Activated CD4-positive, alpha-beta T cell treated with anti-CD3 and anti-CD28 coated beads, Interleukin-2, amount 10 ng/mL, durations not matched to agents 7 days and 5 days (primary cell): ENCODE data around the gene COX7B2. TPM values are rescaled to one million over a fixed set of nuclear protein-coding genes. Genes with fewer than 3 reads are reported as not detected.
A peak's percentile ranks its signal among the peaks of the same experiment; 100 is the strongest.

ENCODE experiments used
- CTCF ChIA-PET: fragments of 350-600 bp; sonication (Branson Sonifier 250); formaldehyde crosslinking; loops from one replicate; lab custom pipeline; 2021; ENCODE audit warnings: antibody characterized with exemption; lab: Charles Lee
- POLR2A ChIA-PET: fragments of 350-600 bp; sonication (Branson Sonifier 250); formaldehyde crosslinking; loops from one replicate; lab custom pipeline; 2021; ENCODE audit warnings: antibody characterized with exemption; lab: Charles Lee
- DNase-seq: peaks from one replicate; pipeline ENCODE4 v3.0.0-alpha.2; 2020
- H3K27ac Mint-ChIP-seq: one replicate; pipeline ENCODE4 v1.8.0; 2021; ENCODE audit warnings: mild to moderate bottlenecking, moderate library complexity, mixed read lengths
- H3K27me3 Mint-ChIP-seq: one replicate; pipeline ENCODE4 v1.8.0; 2021; ENCODE audit warnings: mixed read lengths
- H3K36me3 Mint-ChIP-seq: one replicate; pipeline ENCODE4 v1.8.0; 2021; ENCODE audit warnings: low read depth, mixed read lengths
- H3K4me1 Mint-ChIP-seq: one replicate; pipeline ENCODE4 v1.8.0; 2021; ENCODE audit warnings: mixed read lengths
- H3K4me3 Mint-ChIP-seq: one replicate; pipeline ENCODE4 v1.8.0; 2021; ENCODE audit warnings: mild to moderate bottlenecking, moderate library complexity, mixed read lengths
- H3K9me3 Mint-ChIP-seq: one replicate; pipeline ENCODE4 v1.8.0; 2021; ENCODE audit warnings: mixed read lengths
- total RNA-seq, 2 experiments: library from RNA; stranded (reverse); gene quantifications; one replicate each; pipeline ENCODE4 v1.2.3, GENCODE V29; 2021

Gene COX7B2
- total RNA-seq, 2 experiments from 2014 or later = not detected

DNA sequence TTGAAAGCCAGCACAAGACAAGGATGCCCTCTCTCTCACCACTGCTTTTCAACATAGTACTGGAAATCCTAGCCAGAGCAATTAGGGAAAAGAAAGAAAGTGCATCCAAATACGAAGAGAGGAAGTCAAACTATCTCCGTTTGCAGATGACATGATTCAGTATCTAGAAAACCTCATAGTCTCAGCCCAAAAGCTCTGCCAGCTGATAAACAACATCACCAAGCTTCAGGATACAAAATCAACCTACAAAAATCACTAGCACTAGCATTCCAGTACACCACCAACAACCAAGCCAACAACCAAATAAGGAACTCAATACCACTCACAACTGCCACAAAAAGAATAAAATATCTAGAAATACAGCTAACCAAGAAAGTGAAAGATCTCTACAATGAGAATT lies 38.6 kb downstream of the COX7B2 start:
- no peak overlapping the region for H3K27ac Mint-ChIP-seq
- H3K9me3 Mint-ChIP-seq = no peaks in the 10 kb centered on the region
- CTCF ChIA-PET = no interaction called here
- no peak for DNase-seq
- POLR2A ChIA-PET = no interaction called here
- H3K27me3 Mint-ChIP-seq = no peaks in the 10 kb centered on the region
- H3K4me1 Mint-ChIP-seq = no peaks in the 10 kb centered on the region
- no peak overlapping the region for H3K4me3 Mint-ChIP-seq
- no peaks in the 10 kb centered on the region for H3K36me3 Mint-ChIP-seq

DNA sequence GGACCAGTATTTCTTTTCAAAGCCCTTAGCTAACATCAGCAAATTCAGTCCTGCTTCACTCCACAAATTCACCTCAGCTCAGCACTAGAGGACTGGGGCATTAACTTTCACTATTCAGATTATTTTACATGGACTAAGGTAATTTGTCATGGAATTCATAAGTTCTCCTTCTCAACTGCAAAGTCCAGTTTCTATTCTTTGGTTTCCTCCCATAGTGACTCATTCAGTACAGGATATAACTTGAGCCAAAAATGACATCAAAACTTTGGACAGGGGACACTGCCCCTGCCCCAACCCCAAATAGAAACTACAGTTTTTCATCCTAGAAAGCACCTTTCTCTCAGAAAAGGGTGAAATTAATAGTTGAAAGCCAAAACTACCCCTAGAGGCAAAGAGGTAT lies 52.7 kb downstream of the COX7B2 start:
- no peaks in the 10 kb centered on the region for H3K9me3 Mint-ChIP-seq
- ChIA-PET POLR2A (no interaction called here), CTCF (no interaction called here)
- H3K27ac Mint-ChIP-seq = no peak overlapping the region
- no peak overlapping the region for H3K4me3 Mint-ChIP-seq
- no peaks in the 10 kb centered on the region for H3K4me1 Mint-ChIP-seq
- no peak for DNase-seq
- no peaks in the 10 kb centered on the region for H3K36me3 Mint-ChIP-seq
- H3K27me3 Mint-ChIP-seq = peaks cover 8% of the 10 kb centered on the region

DNA sequence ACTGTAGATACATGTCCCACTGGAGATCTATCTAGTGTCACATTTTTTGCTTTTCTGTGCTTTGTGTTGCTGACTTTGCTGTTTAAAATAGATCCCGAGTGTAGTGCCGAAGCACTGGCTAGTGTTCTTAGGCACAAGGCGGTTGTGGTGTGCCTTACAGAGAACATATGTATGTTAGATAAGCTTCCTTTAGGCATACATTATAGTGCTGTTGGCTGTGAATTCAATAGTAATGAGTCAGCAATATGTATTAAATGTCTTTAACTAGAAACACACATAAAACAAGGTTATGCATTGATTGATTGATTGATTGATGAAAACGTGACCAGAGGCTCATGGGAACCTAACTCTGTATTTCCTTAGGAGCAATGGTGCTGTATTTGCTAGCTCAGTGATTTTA lies 56.2 kb downstream of the COX7B2 start:
- no peaks in the 10 kb centered on the region for H3K9me3 Mint-ChIP-seq
- H3K36me3 Mint-ChIP-seq = no peaks in the 10 kb centered on the region
- DNase-seq = no peak
- H3K4me3 Mint-ChIP-seq = no peak overlapping the region
- peaks cover 8% of the 10 kb centered on the region for H3K27me3 Mint-ChIP-seq
- H3K27ac Mint-ChIP-seq = no peak overlapping the region
- POLR2A ChIA-PET = no interaction called here
- CTCF ChIA-PET = no interaction called here
- H3K4me1 Mint-ChIP-seq = no peaks in the 10 kb centered on the region

DNA sequence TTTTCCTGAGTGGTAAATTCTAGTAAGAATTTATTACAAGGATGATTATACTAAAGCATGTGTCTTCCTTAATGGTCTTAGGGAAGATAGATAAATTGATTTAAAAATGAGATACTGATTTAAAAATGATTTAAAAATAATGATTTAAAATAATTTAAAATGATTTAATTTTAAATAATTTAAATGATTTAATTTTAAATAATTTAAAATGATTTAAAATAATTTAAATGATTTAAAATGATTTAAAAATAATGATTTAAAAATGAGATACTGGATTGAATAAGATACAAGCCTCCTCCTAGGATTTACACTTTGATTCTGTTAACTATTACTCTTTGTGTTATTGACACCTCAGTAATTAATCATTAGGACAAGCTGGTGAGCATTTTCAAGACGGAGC lies 59.0 kb downstream of the COX7B2 start:
- H3K27me3 Mint-ChIP-seq = peaks cover 8% of the 10 kb centered on the region
- POLR2A ChIA-PET = no interaction called here
- no peak overlapping the region for H3K27ac Mint-ChIP-seq
- H3K36me3 Mint-ChIP-seq = no peaks in the 10 kb centered on the region
- no peaks in the 10 kb centered on the region for H3K9me3 Mint-ChIP-seq
- no peak overlapping the region for H3K4me3 Mint-ChIP-seq
- no peaks in the 10 kb centered on the region for H3K4me1 Mint-ChIP-seq
- DNase-seq = no peak
- CTCF ChIA-PET = no interaction called here

DNA sequence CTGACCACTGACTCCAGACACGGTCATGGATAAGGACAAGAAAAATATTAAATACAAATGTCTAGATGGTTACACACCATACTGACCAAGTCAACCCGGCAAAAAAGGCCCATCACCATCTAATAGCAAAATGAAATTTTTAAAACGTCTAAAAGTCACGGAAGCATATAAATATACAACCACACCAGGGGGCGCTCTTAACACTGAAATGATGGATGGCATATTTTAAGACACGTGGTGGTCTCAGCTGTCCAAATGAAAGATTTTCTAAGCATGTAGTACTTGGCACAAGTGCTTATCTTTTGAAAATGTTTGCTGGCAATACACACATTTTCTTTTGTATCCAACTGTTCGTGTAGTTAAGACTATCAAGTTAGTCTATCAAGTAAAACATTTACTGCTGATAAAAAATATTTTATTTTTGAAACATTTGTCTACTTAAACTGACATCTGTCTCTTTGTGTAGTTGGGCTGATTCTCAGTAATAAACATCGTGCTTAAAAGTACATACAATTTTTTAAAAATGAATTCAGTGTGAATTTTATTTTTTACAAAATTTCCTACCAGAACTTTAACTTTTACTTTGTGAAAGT lies 64.6 kb downstream of the COX7B2 start:
- no peaks in the 10 kb centered on the region for H3K9me3 Mint-ChIP-seq
- CTCF ChIA-PET = no interaction called here
- H3K4me3 Mint-ChIP-seq = no peak overlapping the region
- no peaks in the 10 kb centered on the region for H3K4me1 Mint-ChIP-seq
- peak; percentile 60 for DNase-seq
- H3K27ac Mint-ChIP-seq = no peak overlapping the region
- POLR2A ChIA-PET = no interaction called here
- H3K27me3 Mint-ChIP-seq = no peaks in the 10 kb centered on the region
- no peaks in the 10 kb centered on the region for H3K36me3 Mint-ChIP-seq

DNA sequence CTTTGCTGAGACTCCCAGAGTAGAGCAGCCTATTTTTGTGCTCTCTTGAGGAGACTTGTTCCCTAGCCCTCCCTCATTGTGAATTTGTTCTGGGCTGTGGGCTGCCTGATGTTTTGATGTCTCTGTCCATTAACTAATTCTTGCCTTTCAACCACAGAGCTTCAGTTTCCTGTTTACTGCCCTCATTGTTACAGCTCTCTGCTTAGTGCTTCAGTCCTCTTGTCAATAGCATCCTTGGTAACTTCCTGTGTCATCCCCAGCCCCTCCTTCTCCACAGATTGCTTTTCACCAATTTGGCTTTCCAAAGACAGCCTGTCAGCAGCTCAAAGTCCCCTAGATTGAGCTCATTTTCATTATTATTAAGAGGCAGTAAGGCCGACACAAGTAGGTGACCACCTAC lies 69.9 kb downstream of the COX7B2 start:
- Mint-ChIP-seq H3K27me3 (no peaks in the 10 kb centered on the region), H3K9me3 (no peaks in the 10 kb centered on the region), H3K4me3 (no peak overlapping the region), H3K4me1 (no peaks in the 10 kb centered on the region), H3K27ac (no peak overlapping the region), H3K36me3 (no peaks in the 10 kb centered on the region)
- ChIA-PET CTCF (no interaction called here), POLR2A (no interaction called here)
- DNase-seq = no peak

DNA sequence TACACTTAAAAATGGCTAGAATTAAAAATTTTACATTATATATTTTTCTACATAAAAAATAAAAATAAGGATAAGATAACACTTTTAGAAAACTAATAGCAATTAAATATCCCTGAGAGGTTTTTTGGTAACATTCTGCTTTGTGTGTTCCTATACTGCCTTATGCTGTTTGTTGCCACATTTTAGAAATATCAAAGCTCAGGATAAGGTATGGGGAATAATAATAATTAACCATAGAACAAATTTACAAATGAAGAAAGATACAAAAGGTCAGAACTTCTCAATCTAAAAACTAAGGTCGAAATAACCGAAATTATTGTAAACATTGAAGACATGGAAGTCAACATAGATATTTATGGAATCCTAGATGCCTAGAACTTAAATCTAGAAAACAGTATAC lies 71.4 kb downstream of the COX7B2 start:
- Mint-ChIP-seq H3K27me3 (no peaks in the 10 kb centered on the region), H3K4me3 (no peak overlapping the region), H3K36me3 (no peaks in the 10 kb centered on the region), H3K4me1 (no peaks in the 10 kb centered on the region), H3K9me3 (no peaks in the 10 kb centered on the region), H3K27ac (no peak overlapping the region)
- CTCF ChIA-PET = no interaction called here
- POLR2A ChIA-PET = no interaction called here
- no peak for DNase-seq

DNA sequence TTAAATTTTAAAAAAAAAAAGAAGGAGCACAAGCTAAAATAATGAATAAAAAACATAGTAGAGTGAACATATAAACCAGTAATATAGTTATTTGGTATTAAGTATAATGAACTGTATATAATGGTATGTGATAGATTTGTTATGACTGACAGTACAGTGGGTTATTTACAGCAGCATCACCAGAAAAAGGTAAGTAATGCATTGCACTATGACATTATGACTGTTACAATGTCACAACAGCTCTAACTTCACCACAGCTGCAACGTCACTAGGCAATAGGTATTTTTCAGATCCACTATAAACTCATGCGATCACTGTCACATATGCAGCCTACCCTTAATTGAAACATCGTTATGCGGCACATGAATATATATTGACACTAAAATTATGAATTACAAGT lies 72.5 kb downstream of the COX7B2 start:
- ChIA-PET POLR2A (interaction anchor here (0.7 kb wide), 1 partner anchor 594 kb away, joined by 6 read pairs; no protein-coding TSS in a partner anchor), CTCF (no interaction called here)

DNA sequence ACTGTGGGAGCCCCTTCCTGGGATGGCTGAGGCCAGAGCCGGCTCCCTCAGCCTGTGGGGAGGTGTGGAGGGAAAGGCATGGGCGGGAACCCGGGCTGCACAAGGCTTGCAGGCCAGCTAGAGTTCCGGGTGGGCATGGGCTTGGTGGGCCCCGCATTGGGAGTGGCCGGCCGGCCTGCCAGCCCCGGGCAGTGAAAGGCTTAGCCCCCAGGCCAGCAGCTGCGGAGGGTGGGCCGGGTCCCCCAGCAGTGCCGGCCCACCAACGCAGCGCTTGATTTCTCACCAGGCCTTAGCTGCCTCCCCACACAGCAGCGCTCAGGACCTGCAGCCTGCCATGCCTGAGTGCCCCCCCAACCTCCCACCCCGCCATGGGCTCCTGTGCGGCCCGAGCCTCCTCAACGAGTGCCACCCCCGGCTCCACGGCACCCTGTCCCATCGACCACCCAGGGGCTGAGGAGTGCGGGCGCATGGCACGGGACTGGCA lies 78.0 kb downstream of the COX7B2 start:
- Mint-ChIP-seq H3K4me1 (no peaks in the 10 kb centered on the region), H3K36me3 (no peaks in the 10 kb centered on the region), H3K9me3 (no peaks in the 10 kb centered on the region), H3K27me3 (no peaks in the 10 kb centered on the region), H3K27ac (no peak overlapping the region), H3K4me3 (no peak overlapping the region)
- CTCF ChIA-PET = no interaction called here
- POLR2A ChIA-PET = no interaction called here
- no peak for DNase-seq

More for the DNA sequence above, 72.5 kb downstream of the COX7B2 start:
- Mint-ChIP-seq H3K27me3 (no peaks in the 10 kb centered on the region), H3K4me1 (no peaks in the 10 kb centered on the region), H3K9me3 (no peaks in the 10 kb centered on the region), H3K27ac (no peak overlapping the region), H3K4me3 (no peak overlapping the region), H3K36me3 (no peaks in the 10 kb centered on the region)
- no peak for DNase-seq

DNA sequence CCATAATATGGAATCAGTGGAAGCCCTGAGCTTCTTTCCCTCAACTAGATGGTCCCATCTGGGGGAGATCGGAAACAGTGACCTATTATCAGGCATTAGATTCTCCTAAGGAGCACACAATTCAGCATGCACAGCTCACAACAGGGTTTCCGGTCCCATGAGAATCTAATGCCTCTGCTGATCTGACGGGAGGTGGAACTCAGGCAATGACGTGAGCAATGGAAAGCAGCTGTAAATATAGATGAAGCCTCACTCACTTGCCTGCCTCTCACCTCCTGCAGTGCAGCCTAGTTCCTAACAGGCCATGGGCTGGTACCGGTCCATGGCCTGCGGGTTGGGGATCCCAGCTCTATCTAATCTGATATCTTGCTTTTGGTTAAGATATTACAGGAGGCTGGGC lies 88.9 kb downstream of the COX7B2 start:
- CTCF ChIA-PET = no interaction called here
- Mint-ChIP-seq H3K27me3 (no peaks in the 10 kb centered on the region), H3K4me1 (no peaks in the 10 kb centered on the region), H3K4me3 (no peak overlapping the region), H3K36me3 (no peaks in the 10 kb centered on the region), H3K9me3 (peaks cover 2% of the 10 kb centered on the region), H3K27ac (no peak overlapping the region)
- POLR2A ChIA-PET = no interaction called here
- no peak for DNase-seq

DNA sequence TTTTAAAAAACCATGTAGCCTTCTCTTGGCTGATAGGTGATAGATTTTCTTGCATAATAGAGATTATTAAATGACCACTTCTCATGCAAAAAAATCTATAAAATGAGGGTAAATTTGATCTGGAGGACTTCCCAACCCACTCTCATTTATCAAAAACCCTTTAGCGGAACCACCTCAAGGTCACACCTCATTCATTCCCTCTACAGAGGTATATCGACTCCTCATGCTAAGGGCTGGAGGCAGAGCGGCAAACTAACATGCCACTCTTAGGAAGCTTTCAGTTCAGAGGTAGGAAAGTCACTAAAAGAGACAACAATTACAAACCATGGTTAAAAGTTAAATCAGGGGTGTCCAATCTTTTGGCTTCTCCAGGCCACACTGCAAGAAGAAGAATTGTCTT lies 90.0 kb downstream of the COX7B2 start:
- no peaks in the 10 kb centered on the region for H3K27me3 Mint-ChIP-seq
- no peaks in the 10 kb centered on the region for H3K36me3 Mint-ChIP-seq
- ChIA-PET CTCF (no interaction called here), POLR2A (no interaction called here)
- DNase-seq = no peak
- H3K4me1 Mint-ChIP-seq = no peaks in the 10 kb centered on the region
- no peaks in the 10 kb centered on the region for H3K9me3 Mint-ChIP-seq
- H3K27ac Mint-ChIP-seq = no peak overlapping the region
- H3K4me3 Mint-ChIP-seq = no peak overlapping the region

DNA sequence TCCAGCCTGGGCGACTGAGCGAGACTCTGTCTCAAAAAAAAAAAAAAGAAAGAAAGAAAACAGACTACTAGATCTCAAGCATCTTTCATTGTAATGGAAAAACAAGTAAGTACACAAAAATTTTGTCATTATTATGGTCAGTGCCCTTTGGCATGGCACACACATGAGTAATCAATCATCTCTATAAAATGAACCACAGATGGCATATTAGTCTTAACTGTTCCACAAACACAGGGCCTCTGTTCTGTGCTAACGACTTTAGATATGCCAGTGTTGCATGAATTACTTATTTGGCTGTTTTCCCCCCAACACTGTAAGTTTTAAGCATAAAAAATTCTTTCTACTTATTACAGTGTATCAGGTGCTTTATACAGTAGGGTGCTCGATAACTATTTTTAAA lies 90.4 kb downstream of the COX7B2 start:
- no peaks in the 10 kb centered on the region for H3K36me3 Mint-ChIP-seq
- no peak overlapping the region for H3K4me3 Mint-ChIP-seq
- H3K27me3 Mint-ChIP-seq = no peaks in the 10 kb centered on the region
- no peak for DNase-seq
- POLR2A ChIA-PET = no interaction called here
- H3K27ac Mint-ChIP-seq = no peak overlapping the region
- CTCF ChIA-PET = no interaction called here
- no peaks in the 10 kb centered on the region for H3K4me1 Mint-ChIP-seq
- H3K9me3 Mint-ChIP-seq = no peaks in the 10 kb centered on the region

DNA sequence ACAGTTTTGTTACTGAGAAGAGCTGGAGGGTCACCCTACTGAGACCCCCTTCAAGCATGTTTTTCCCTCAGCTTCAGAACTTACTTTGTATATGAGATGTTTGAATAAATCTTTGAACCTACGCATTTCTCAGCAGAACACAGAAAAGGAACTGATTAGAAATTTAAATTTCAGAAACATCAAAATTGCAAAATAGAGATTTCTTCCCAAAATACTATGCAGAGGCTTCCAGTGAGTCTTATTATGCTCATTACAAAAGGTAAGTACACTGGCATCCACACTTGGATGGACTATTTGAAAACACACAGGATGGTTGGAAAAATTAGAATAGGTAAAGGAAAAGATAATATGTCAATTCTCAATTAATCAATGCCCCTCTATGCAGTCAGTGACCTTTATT lies 91.2 kb downstream of the COX7B2 start:
- CTCF ChIA-PET = no interaction called here
- Mint-ChIP-seq H3K27me3 (no peaks in the 10 kb centered on the region), H3K27ac (no peak overlapping the region), H3K4me1 (no peaks in the 10 kb centered on the region), H3K4me3 (no peak overlapping the region), H3K9me3 (no peaks in the 10 kb centered on the region), H3K36me3 (no peaks in the 10 kb centered on the region)
- no peak for DNase-seq
- POLR2A ChIA-PET = no interaction called here

DNA sequence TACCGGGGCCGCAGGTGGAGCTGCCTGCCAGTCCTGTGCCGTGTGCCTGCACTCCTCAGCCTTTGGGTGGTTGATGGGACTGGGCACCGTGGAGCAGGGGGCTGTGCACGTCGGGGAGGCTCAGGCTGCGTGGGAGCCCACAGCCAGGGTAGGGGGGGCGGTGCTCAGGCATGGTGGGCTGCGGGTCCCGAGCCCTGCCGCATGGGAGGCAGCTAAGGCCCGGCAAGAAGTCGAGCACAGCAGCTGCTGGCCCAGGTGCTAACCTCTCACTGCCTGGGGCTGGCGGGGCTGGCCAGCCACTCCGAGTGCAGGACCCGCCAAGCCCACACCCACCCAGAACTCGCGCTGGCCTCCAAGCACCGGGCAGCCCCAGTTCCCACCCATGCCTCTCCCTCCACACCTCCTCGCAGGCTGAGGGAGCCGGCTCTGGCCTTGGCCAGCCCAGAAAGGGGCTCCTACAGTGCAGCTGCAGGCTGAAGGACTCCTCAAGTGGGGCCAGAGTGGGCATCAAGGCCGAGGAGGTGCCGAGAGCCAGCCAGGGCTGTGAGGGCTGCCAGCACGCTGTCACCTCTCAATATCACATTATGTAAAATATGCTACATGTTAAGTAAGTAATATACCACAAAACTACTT lies 104.1 kb downstream of the COX7B2 start:
- Mint-ChIP-seq H3K4me1 (no peaks in the 10 kb centered on the region), H3K9me3 (no peaks in the 10 kb centered on the region), H3K4me3 (no peak overlapping the region), H3K27ac (no peak overlapping the region), H3K36me3 (no peaks in the 10 kb centered on the region), H3K27me3 (no peaks in the 10 kb centered on the region)
- ChIA-PET CTCF (no interaction called here), POLR2A (no interaction called here)
- DNase-seq = no peak
